Iris pigment epithelial cell (primary cell): Measurements from ENCODE around the gene TMC5.
"Not testable (repeated sequence)": the region's sequence is repeated elsewhere in the genome, so short reads cannot be mapped to it uniquely, and the experiment has no call there.

Source experiments
- DNase-seq: peaks from one replicate; pipeline ENCODE4 v3.0.0-alpha.2; 2011; ENCODE audit warnings: low read depth

TMC5 gene

GRCh38 chr16:19543278-19543996 is 125.8 kb downstream of the TMC5 start:
- not testable (repeated sequence) for DNase-seq

DNA sequence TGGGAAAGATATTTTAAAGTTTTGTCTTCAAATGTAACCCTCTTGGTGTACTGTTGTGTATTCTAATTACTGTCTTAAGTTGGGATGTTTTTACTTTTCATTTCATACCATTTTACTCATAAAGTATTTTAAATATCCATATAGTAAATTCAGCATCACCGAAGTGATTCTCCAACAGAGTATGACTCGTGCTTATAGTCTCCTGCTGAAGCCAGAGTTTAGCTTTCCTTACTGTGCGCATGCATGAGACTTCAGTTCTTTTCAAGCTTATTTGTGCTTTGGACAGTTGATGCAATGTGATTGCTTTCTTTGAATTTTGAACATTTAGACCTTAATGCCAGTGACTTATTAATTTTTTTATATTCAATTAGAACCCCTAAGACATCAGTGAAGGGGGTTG is 130.5 kb downstream of the TMC5 start:
- DNase-seq = peak; percentile 3
